ENCODE data around the gene SUSD6. TPM values are rescaled to one million over a fixed set of nuclear protein-coding genes. Genes with fewer than 3 reads are reported as not detected.

Gene SUSD6
- polyA plus RNA-seq, 1 donor from 2014 or later: 14.3 TPM

DNA sequence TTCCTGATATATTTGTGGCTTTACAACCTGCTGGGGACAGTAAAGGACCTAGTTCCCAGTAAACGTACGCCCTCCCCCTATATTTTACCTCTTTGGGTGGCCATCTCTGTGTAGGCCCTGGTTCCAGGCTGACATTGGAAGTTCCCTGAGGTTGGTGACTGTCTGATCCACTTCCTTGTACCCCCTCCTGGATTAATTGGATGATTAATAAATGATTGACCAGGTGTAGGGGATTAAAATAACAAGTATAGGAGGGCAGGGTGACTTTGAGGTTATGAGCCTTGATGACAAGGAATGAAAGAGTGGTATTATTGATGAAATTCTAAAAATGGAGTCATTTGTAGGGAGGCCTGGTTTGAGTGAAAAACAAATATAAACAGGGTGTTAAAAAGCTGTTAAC is 9.6 kb downstream of the SUSD6 start:
- no peaks in the 10 kb centered on the region for H3K27me3 Mint-ChIP-seq
- peaks cover 61 to 86% (median 79%) of the 10 kb centered on the region in 3 donors for H3K4me1 Mint-ChIP-seq
- peaks cover 4% of the 10 kb centered on the region for H3K36me3 Mint-ChIP-seq
- H3K27ac Mint-ChIP-seq: peak overlapping the region; percentile 51 to 90 (median 88)
- peak overlapping the region in 2 of 4 donors; percentile 56 to 72 for H3K4me3 Mint-ChIP-seq
- H3K9me3 Mint-ChIP-seq: no peaks in the 10 kb centered on the region

- peaks cover 58 to 76% (median 71%) of the 10 kb centered on the region in 3 donors for H3K4me1 Mint-ChIP-seq
- no peaks in the 10 kb centered on the region for H3K9me3 Mint-ChIP-seq
- peaks cover 4% of the 10 kb centered on the region for H3K36me3 Mint-ChIP-seq
- no peak overlapping the region for H3K27ac Mint-ChIP-seq
- H3K4me3 Mint-ChIP-seq: peak overlapping the region in 1 of 4 donors; percentile 22
- no peaks in the 10 kb centered on the region for H3K27me3 Mint-ChIP-seq
Observed at GRCh38 chr14:69624136-69624535, 12.7 kb downstream of the SUSD6 start.

DNA sequence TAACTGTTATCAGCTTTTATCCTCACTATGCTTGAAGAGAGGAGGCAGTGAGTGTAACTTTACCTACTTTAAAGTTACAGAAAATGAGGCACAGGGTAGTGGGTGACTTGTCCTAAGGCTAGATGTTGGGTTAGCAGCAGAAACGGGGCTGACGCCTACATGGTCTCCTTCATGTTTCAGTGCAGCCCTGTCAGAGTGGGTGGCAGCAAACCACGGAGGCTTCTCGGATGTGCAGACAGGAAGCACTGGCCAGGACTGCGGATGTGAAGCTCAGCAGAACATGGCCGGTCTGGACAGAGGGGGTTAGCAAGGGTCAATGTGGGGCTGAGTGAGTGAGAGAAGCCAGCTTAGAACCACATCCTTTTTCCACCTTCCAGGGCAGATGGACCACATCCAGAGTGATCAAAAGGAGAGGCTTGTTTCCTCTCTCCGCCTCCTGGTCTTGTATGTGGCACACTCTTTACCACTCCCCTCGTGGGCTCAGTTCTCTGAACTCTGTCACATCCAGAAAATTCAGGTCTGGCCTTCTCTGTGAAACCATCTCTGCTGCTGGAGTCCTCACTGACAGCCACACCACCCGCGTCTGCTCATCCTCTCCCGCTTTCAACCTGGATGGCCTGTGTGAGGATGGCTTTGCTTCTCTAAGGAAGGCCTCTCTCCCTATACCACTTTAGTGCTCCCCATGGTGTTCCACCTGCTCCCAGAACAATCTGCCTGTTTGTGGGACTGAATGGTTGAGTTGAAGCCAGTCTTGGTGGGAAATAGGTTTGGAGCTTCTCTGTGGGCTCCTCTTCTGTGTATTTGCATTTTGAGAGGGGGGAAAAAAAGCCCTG is 14.1 kb downstream of the SUSD6 start:
- Mint-ChIP-seq H3K36me3 (no peaks in the 10 kb centered on the region), H3K27ac (peak overlapping the region; percentile 56 to 94 (median 89)), H3K9me3 (no peaks in the 10 kb centered on the region), H3K4me1 (peaks cover 64 to 77% (median 72%) of the 10 kb centered on the region in 3 donors), H3K27me3 (no peaks in the 10 kb centered on the region), H3K4me3 (peak overlapping the region; percentile 27 to 90 (median 80))

GRCh38 chr14:69626132-69626500 is 14.7 kb downstream of the SUSD6 start:
- H3K27ac Mint-ChIP-seq: peak overlapping the region; percentile 56 to 94 (median 89)
- no peaks in the 10 kb centered on the region for H3K36me3 Mint-ChIP-seq
- H3K27me3 Mint-ChIP-seq: no peaks in the 10 kb centered on the region
- H3K4me3 Mint-ChIP-seq: peak overlapping the region; percentile 21 to 90 (median 46)
- H3K9me3 Mint-ChIP-seq: no peaks in the 10 kb centered on the region
- peaks cover 64 to 76% (median 70%) of the 10 kb centered on the region in 3 donors for H3K4me1 Mint-ChIP-seq

DNA sequence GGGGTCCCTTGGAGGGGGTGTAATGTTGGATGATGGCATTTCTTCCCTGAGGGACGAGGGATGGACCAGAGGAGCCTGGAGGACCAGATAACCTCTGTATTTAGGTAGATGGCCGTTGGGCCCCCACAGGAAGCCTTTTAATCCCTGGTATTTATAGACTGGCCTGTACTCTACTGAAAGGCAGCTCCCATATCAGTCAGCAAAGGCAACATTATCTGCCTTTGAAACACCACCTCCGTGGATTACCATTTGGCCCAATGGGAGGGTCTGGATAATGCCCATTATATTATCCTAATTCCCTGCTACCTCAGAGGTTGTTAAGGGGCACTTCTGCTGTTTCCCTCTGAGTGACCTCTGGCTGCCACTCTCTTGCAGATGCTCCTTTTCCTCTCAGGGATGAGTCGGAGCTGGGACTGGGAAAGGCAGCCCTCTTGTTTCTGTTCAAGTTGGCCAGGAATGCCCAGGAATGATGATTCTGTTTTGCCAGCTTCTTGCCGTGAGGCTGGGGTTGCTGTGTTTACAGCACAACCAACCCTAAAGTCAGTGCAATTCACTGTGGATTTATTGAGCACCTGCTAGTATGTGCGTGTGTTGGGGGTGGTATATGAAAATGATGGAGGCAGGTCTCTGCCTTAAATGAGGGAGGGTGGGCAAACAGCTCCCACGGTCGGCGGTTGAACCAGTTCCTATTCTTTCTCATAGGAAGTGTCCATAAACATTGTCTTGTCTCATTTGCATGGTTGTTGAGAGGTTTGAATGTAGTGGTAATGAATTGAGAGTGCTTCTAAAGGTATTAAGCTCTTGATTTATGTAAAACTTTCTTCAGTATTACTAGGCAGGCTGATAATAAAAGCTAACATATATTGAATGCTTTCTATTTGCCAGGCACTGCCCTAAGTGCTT is 18.1 kb downstream of the SUSD6 start:
- Mint-ChIP-seq H3K4me1 (peaks cover 76 to 87% (median 77%) of the 10 kb centered on the region in 3 donors), H3K9me3 (no peaks in the 10 kb centered on the region), H3K27me3 (no peaks in the 10 kb centered on the region), H3K36me3 (no peaks in the 10 kb centered on the region), H3K27ac (peak overlapping the region; percentile 62 to 91 (median 87)), H3K4me3 (peak overlapping the region; percentile 34 to 89 (median 78))

DNA sequence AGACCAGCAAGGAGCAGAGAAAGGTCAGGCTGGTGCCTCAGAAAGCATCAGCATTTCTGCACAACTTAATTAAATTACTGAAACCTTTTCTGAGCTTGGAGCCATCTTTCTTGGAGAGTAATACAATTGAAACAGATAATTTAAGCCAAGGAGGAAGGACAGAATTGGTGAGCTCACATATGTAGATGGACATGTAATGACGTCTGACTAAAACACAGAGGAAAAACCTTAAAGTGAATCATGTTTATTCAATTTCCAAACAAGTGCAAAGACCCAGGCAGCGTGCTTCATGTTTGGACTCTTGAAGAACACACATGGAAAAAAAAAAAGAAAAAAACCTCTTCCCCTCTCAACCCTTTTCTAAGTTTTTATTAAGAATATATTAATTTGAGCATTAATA is 19.0 kb downstream of the SUSD6 start:
- peaks cover 73 to 85% (median 78%) of the 10 kb centered on the region in 3 donors for H3K4me1 Mint-ChIP-seq
- peak overlapping the region in 3 of 4 donors; percentile 34 to 89 (median 86) for H3K4me3 Mint-ChIP-seq

GRCh38 chr14:69631509-69631908 is 20.1 kb downstream of the SUSD6 start:
- Mint-ChIP-seq H3K4me3 (peak overlapping the region in 2 of 4 donors; percentile 14 to 47), H3K9me3 (no peaks in the 10 kb centered on the region), H3K27ac (peak overlapping the region in 1 of 3 donors; percentile 20), H3K27me3 (no peaks in the 10 kb centered on the region), H3K4me1 (peaks cover 75 to 85% (median 81%) of the 10 kb centered on the region in 3 donors), H3K36me3 (no peaks in the 10 kb centered on the region)

More for the DNA sequence above, 19.0 kb downstream of the SUSD6 start:
- Mint-ChIP-seq H3K9me3 (no peaks in the 10 kb centered on the region), H3K27me3 (no peaks in the 10 kb centered on the region), H3K36me3 (no peaks in the 10 kb centered on the region), H3K27ac (peak overlapping the region in 2 of 3 donors; percentile 50 to 62)

GRCh38 chr14:69632164-69632563 is 20.8 kb downstream of the SUSD6 start:
- no peaks in the 10 kb centered on the region for H3K9me3 Mint-ChIP-seq
- no peaks in the 10 kb centered on the region for H3K27me3 Mint-ChIP-seq
- H3K4me1 Mint-ChIP-seq: peaks cover 78 to 87% (median 84%) of the 10 kb centered on the region in 3 donors

DNA sequence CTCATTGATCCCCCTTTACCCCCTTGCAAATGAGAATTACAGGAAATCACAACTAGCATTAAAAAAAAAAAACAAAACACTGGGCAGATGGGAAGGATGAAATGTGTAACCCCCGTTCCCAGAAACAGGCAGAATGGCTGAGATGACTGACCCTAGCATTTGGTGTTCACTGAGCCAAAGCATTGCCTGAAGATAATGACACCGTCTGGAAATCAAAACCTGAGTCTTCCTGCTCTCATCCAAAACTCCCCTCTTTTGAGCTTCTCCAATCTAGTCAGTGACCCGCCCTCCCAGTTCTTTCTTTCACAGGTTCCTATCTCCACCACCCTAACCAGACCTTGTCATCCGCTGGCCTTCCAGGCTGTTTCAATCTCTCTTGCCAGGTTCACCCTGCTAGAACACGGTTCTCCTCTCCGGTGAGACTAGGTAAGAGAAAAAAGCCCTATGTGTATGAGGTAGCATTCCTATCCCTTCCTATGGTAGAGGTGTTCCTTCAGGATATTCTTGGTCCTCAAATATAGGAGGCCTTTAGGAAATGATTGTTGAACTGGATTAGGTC is 21.3 kb downstream of the SUSD6 start:
- Mint-ChIP-seq H3K9me3 (no peaks in the 10 kb centered on the region), H3K4me1 (peaks cover 82 to 91% (median 86%) of the 10 kb centered on the region in 3 donors), H3K4me3 (peak overlapping the region in 3 of 4 donors; percentile 8 to 81 (median 23)), H3K36me3 (no peaks in the 10 kb centered on the region), H3K27me3 (no peaks in the 10 kb centered on the region), H3K27ac (peak overlapping the region; percentile 76 to 90 (median 89))

More at GRCh38 chr14:69632164-69632563, 20.8 kb downstream of the SUSD6 start:
- H3K27ac Mint-ChIP-seq: peak overlapping the region; percentile 76 to 90 (median 89)
- peak overlapping the region in 3 of 4 donors; percentile 8 to 53 (median 42) for H3K4me3 Mint-ChIP-seq
- no peaks in the 10 kb centered on the region for H3K36me3 Mint-ChIP-seq

DNA sequence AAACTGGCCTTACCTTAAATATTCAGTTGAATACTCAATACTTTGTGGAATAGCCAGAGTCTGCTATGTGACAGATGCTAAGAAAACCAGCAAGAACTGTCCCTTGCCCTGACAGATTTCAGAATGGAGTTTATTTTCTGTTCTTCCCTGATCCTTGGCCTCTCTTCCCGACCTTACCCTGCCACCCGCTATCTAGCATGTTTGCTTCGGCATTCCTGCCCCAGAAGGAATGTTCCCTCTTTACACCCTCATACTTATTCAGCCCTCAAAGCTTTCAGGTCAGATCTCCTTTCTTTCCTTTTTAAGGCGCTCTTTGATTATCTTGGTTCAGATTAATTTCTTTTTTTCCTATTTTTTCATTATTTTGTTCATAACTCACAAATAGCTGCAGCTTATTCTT is 21.8 kb downstream of the SUSD6 start:
- H3K27ac Mint-ChIP-seq: peak overlapping the region; percentile 85 to 90 (median 89)
- no peaks in the 10 kb centered on the region for H3K9me3 Mint-ChIP-seq
- H3K27me3 Mint-ChIP-seq: no peaks in the 10 kb centered on the region
- peak overlapping the region in 3 of 4 donors; percentile 8 to 81 (median 37) for H3K4me3 Mint-ChIP-seq
- peaks cover 83 to 92% (median 89%) of the 10 kb centered on the region in 3 donors for H3K4me1 Mint-ChIP-seq
- no peaks in the 10 kb centered on the region for H3K36me3 Mint-ChIP-seq

- Mint-ChIP-seq H3K27ac (peak overlapping the region; percentile 90 to 94 (median 94)), H3K9me3 (peaks cover 0 to 2% (median 0%) of the 10 kb centered on the region in 3 donors), H3K4me1 (peaks cover 73 to 86% (median 78%) of the 10 kb centered on the region in 3 donors), H3K36me3 (peaks cover 2% of the 10 kb centered on the region), H3K4me3 (peak overlapping the region in 3 of 4 donors; percentile 16 to 91 (median 75)), H3K27me3 (no peaks in the 10 kb centered on the region)
Observed at GRCh38 chr14:69635981-69636639, 24.7 kb downstream of the SUSD6 start.

GRCh38 chr14:69636718-69637480 is 25.5 kb downstream of the SUSD6 start:
- H3K4me1 Mint-ChIP-seq: peaks cover 66 to 80% (median 77%) of the 10 kb centered on the region in 3 donors
- peaks cover 5% of the 10 kb centered on the region for H3K36me3 Mint-ChIP-seq
- H3K9me3 Mint-ChIP-seq: peaks cover 0 to 7% (median under 1%) of the 10 kb centered on the region in 3 donors
- peak overlapping the region in 3 of 4 donors; percentile 16 to 91 (median 85) for H3K4me3 Mint-ChIP-seq
- H3K27ac Mint-ChIP-seq: peak overlapping the region; percentile 90 to 94 (median 94)
- no peaks in the 10 kb centered on the region for H3K27me3 Mint-ChIP-seq

GRCh38 chr14:69637503-69638031 is 26.2 kb downstream of the SUSD6 start:
- no peaks in the 10 kb centered on the region for H3K27me3 Mint-ChIP-seq
- peak overlapping the region; percentile 73 to 92 (median 80) for H3K4me3 Mint-ChIP-seq
- peaks cover 69 to 78% (median 76%) of the 10 kb centered on the region in 3 donors for H3K4me1 Mint-ChIP-seq
- peaks cover 0 to 12% (median 7%) of the 10 kb centered on the region in 3 donors for H3K9me3 Mint-ChIP-seq
- peak overlapping the region; percentile 90 to 94 (median 94) for H3K27ac Mint-ChIP-seq
- H3K36me3 Mint-ChIP-seq: peaks cover 9% of the 10 kb centered on the region

Measured in IgD-negative memory B cell (primary cell).